ENCODE results near the gene LIN37. TPM values are rescaled to one million over a fixed set of nuclear protein-coding genes. Genes with fewer than 3 reads are reported as not detected.

The LIN37 gene
- total RNA-seq, 1 donor from 2014 or later, result 14.3 TPM

- no peaks in the 10 kb centered on the region for H3K9me3 Mint-ChIP-seq
- no peaks in the 10 kb centered on the region for H3K27me3 Mint-ChIP-seq
- TF ChIP-seq, protein P1, sequence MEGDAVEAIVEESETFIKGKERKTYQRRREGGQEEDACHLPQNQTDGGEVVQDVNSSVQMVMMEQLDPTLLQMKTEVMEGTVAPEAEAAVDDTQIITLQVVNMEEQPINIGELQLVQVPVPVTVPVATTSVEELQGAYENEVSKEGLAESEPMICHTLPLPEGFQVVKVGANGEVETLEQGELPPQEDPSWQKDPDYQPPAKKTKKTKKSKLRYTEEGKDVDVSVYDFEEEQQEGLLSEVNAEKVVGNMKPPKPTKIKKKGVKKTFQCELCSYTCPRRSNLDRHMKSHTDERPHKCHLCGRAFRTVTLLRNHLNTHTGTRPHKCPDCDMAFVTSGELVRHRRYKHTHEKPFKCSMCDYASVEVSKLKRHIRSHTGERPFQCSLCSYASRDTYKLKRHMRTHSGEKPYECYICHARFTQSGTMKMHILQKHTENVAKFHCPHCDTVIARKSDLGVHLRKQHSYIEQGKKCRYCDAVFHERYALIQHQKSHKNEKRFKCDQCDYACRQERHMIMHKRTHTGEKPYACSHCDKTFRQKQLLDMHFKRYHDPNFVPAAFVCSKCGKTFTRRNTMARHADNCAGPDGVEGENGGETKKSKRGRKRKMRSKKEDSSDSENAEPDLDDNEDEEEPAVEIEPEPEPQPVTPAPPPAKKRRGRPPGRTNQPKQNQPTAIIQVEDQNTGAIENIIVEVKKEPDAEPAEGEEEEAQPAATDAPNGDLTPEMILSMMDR (IDR thresholded peaks at IDR 0.05), result no peak
- CTCF ChIA-PET, result no interaction called here
- DNase-seq (no peak), ATAC-seq (ENCODE audit: low read depth) (no peak)
- POLR2A ChIA-PET, result interaction anchor here (0.8 to 3.6 kb wide), 9 partner anchors 9 to 533 kb away, joined by 3 to 54 read pairs (median 7); partner anchors contain the start of genes COX6B1, KMT2B and LIN37
- H3K27ac Mint-ChIP-seq, result peak overlapping the region; percentile 24
- H3K4me3 Mint-ChIP-seq, result peak overlapping the region; percentile 95
- H3K4me1 Mint-ChIP-seq, result peaks cover 60% of the 10 kb centered on the region
- H3K36me3 Mint-ChIP-seq (ENCODE audit: low read depth), result peaks cover 62% of the 10 kb centered on the region
- intact Hi-C loops (cut with micrococcal nuclease), result loop anchor here (1.0 to 10.0 kb wide), 9 partner anchors 19 to 1575 kb away; partner anchors contain the start of genes ARHGAP33, COX6B1, NFKBID and OVOL3
Observed at GRCh38 chr19:35739275-35740107, 8.9 kb upstream of the LIN37 start.

DNA sequence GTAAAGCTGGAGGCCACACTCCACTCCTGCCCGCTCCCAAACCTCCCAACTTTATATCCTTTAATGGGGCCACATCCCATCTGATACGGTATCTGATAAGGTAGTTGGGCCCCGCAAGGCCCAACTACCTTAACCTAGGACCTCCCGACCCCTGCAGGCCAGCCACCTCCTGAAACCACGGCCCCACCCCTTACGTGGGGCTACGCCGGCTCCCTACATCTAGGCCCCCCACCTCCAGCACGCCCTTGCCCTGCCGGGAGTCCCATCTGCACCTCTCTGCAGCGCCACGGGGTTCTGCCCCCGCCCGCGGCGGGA lies 8.3 kb upstream of the LIN37 start:
- Mint-ChIP-seq H3K9me3 (no peaks in the 10 kb centered on the region), H3K4me1 (peaks cover 62% of the 10 kb centered on the region), H3K4me3 (peak overlapping the region; percentile 95), H3K27me3 (no peaks in the 10 kb centered on the region), H3K36me3 (ENCODE audit: low read depth) (peaks cover 62% of the 10 kb centered on the region), H3K27ac (peak overlapping the region; percentile 95)
- peak; percentile 3 for ATAC-seq (ENCODE audit: low read depth)
- CTCF ChIA-PET, result interaction anchor here (1.0 kb wide), 1 partner anchor 17 kb away, joined by 3 read pairs; no protein-coding TSS in a partner anchor
- DNase-seq, result no peak
- POLR2A ChIA-PET, result interaction anchor here (0.8 to 3.6 kb wide), 18 partner anchors 8 to 534 kb away, joined by 3 to 54 read pairs (median 6); partner anchors contain the start of genes COX6B1, HSPB6, KMT2B and LIN37
- intact Hi-C loops (cut with micrococcal nuclease), result loop anchor here (1.0 to 10.0 kb wide), 9 partner anchors 18 to 1575 kb away; partner anchors contain the start of genes ARHGAP33, COX6B1, NFKBID and OVOL3
- TF ChIP-seq, protein P1 (IDR thresholded peaks at IDR 0.05), result no peak

- H3K9me3 Mint-ChIP-seq, result no peaks in the 10 kb centered on the region
- peak overlapping the region; percentile 95 for H3K4me3 Mint-ChIP-seq
- H3K27ac Mint-ChIP-seq, result peak overlapping the region; percentile 95
- DNase-seq (peak; percentile 89), ATAC-seq (ENCODE audit: low read depth) (peak; percentile 65)
- POLR2A ChIA-PET, result interaction anchor here (0.6 to 3.6 kb wide), 21 partner anchors 8 to 534 kb away, joined by 3 to 54 read pairs (median 5); partner anchors contain the start of genes COX6B1, HSPB6, KMT2B and LIN37
- H3K4me1 Mint-ChIP-seq, result peaks cover 66% of the 10 kb centered on the region
- CTCF ChIA-PET, result interaction anchor here (0.8 to 1.0 kb wide), 2 partner anchors 17 to 46 kb away, joined by 3 to 5 read pairs; no protein-coding TSS in a partner anchor
- no peaks in the 10 kb centered on the region for H3K27me3 Mint-ChIP-seq
- TF ChIP-seq, protein P1 (IDR thresholded peaks at IDR 0.05), result no peak
- peaks cover 62% of the 10 kb centered on the region for H3K36me3 Mint-ChIP-seq (ENCODE audit: low read depth)
- intact Hi-C loops (cut with micrococcal nuclease), result loop anchor here (1.0 to 10.0 kb wide), 9 partner anchors 18 to 1574 kb away; partner anchors contain the start of genes ARHGAP33, COX6B1, NFKBID and OVOL3
Observed at GRCh38 chr19:35740423-35741202, 7.8 kb upstream of the LIN37 start.

GRCh38 chr19:35741203-35741515 lies 7.2 kb upstream of the LIN37 start:
- Mint-ChIP-seq H3K27me3 (no peaks in the 10 kb centered on the region), H3K27ac (peak overlapping the region; percentile 99), H3K9me3 (no peaks in the 10 kb centered on the region), H3K4me1 (peaks cover 72% of the 10 kb centered on the region), H3K36me3 (ENCODE audit: low read depth) (peaks cover 58% of the 10 kb centered on the region), H3K4me3 (peak overlapping the region; percentile 95)
- TF ChIP-seq, protein P1 (IDR thresholded peaks at IDR 0.05), result no peak
- DNase-seq (no peak), ATAC-seq (ENCODE audit: low read depth) (no peak)
- POLR2A ChIA-PET, result interaction anchor here (0.8 to 5.2 kb wide), 16 partner anchors 8 to 375 kb away, joined by 3 to 69 read pairs (median 6); partner anchors contain the start of genes COX6B1, HSPB6, KMT2B and LIN37
- intact Hi-C loops (cut with micrococcal nuclease), result loop anchor here (2.0 to 10.0 kb wide), 3 partner anchors 48 to 1574 kb away; partner anchors contain the start of genes OVOL3, POLR2I and TBCB
- CTCF ChIA-PET, result interaction anchor here (0.8 to 1.0 kb wide), 2 partner anchors 18 to 46 kb away, joined by 3 to 5 read pairs; no protein-coding TSS in a partner anchor
